Middle frontal gyrus (tissue), 1 donor: ENCODE results near the gene COL13A1.

Source experiments
- DNase-seq: peaks from one replicate; pipeline ENCODE4 v3.0.0-alpha.2; 2015; ENCODE audit warnings: low spot score; ENCODE audit errors: extremely low spot score

COL13A1 gene

DNA sequence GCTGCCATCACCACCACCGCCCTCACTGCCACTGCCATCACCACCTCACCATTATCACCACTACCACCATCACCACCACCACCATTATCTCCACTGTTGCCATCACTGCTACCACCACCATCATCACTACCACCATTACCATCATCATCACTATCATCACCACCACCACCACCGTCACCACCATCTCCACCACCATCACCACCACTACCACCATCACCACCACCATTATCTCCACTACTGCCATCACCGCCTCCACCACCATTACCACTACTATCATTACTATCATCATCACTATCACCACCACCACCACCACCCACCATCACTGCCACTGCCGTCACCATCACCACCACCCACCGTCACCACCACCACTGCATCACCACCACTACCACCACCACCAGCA lies 9.9 kb upstream of the COL13A1 start:
- DNase-seq, result no peak

DNA sequence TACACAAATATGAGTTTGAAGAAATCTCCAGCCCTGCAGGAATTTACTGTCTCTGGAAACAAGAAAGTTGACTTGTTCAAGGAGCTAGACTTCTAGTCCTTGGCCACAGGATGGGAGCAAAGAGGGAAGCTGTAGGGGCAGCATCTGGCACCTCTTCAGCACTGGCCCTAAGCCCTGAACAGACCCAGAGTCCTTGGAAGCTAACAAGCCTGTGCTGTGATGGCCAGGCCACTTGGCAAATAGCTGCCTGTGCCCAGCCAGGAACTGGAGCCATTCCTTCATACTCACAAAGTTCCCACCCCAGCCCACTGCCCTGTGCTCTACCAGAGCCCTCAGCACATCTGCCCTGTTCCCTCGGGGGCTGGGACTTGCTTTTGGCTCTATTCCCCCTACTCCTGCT lies 9.4 kb upstream of the COL13A1 start:
- no peak for DNase-seq

- no peak for DNase-seq
Measured at GRCh38 chr10:69794673-69795072, 7.0 kb upstream of the COL13A1 start.

- no peak for DNase-seq
Measured at GRCh38 chr10:69795242-69795934, 6.3 kb upstream of the COL13A1 start.

GRCh38 chr10:69797959-69798358 lies 3.7 kb upstream of the COL13A1 start:
- DNase-seq, result no peak

- no peak for DNase-seq
Measured at GRCh38 chr10:69800109-69800508, 1.6 kb upstream of the COL13A1 start.

DNA sequence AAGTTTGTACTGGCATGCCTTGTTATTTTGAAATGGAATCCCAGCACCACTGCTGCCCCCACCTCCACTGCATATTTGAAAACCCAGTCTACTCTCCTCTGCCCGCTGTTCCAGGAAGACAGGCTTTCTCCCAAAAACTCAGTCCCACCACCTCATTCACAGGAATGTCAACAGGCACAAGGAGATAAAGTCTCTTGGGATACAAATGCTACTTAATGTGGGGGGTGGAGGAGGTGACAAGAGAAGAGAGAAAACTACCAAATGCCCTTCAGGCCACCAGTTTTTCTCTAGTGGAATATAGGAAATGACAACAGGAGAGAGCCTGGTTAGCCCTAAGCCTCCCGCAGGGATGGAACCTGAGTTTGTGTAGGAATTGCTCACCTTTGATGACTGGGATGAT lies 1.0 kb upstream of the COL13A1 start:
- no peak for DNase-seq

DNA sequence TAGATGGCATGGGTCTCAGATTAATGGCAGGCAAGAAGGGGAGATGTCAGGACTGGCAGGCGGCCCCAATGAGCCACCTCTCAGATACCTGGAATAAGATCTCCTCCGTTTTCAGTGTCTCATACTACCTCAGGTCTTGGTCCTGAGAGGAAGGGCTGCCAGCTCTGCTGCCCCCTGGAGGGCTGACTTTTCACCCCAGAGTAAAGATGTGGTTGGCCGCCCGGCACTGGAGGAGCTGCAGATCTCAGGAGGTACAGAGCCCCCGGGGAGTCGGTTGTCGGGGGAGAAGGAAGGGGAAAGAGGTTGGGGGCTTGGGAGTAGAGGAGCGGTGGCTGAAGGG lies 642 bp upstream of the COL13A1 start:
- no peak for DNase-seq

- DNase-seq, result no peak
Measured at GRCh38 chr10:69802424-69803161, 887 bp downstream of the COL13A1 start.

- no peak for DNase-seq
Measured at GRCh38 chr10:69803809-69804208, 2.1 kb downstream of the COL13A1 start.

DNA sequence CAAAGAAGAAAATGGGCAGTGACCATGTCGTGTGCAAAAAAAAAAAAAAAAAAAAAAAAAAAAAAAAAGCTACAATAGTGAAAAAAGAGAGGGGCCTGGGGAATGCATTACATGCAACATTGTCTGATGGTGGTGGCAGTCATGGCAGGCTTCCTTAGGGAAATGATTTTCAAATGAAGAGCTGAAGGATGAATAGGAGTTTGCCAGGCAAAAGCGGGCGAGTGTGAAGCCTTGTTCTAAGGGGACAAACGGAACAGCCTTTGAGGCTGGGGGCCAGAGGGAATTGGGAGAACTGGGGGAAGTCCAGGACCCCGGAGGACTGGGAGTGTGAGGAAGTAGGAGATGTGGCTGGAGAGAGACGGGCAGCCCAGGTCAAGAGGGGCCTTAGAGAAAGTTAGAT lies 3.1 kb downstream of the COL13A1 start:
- no peak for DNase-seq

GRCh38 chr10:69807122-69807521 lies 5.4 kb downstream of the COL13A1 start:
- no peak for DNase-seq

DNA sequence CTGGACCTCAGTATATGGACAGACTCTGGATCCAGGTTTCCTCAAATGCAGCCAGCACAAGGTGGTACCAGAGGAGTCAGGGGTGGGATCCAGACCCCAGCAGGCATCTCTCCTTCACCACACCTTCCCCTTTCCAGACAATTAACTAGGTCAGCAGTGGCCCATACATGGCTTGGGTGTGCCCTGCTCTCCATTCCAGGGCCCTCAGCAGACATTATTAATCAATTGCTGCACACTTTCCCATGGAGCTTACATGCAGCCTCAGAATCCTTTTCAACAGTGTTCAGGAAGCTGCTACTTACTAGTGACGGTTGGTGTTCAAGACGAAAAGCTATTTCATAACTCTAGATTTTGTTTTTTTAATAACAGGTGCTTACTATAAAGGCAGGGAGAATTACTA lies 6.0 kb downstream of the COL13A1 start:
- DNase-seq, result no peak

GRCh38 chr10:69809318-69809717 lies 7.6 kb downstream of the COL13A1 start:
- DNase-seq, result no peak

GRCh38 chr10:69810097-69810496 lies 8.4 kb downstream of the COL13A1 start:
- DNase-seq, result no peak

GRCh38 chr10:69810675-69811397 lies 9.1 kb downstream of the COL13A1 start:
- DNase-seq, result no peak

- no peak for DNase-seq
Measured at GRCh38 chr10:69813632-69814031, 11.9 kb downstream of the COL13A1 start.

GRCh38 chr10:69814251-69814650 lies 12.5 kb downstream of the COL13A1 start:
- no peak for DNase-seq

- DNase-seq, result no peak
Measured at GRCh38 chr10:69815104-69815503, 13.4 kb downstream of the COL13A1 start.

DNA sequence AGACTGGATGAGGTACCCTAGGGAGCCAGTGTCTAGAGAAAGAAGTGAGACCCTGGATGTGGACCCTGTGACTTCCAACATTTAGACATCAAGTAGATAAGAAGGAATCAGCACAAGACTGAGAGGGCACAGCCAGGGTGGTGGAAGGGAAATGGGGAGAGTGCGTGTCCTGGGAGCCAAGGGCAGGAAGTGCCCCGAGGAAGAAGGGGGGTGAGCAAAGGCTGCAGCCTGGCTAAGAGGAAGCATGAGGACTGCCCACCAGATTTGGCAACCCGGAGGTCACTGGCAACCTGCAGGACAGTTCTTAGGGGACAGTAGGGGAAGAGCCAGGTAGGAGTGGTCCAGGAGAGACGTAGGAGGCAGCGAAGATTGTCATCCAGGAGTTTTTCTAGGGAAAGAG lies 14.8 kb downstream of the COL13A1 start:
- DNase-seq, result no peak

DNA sequence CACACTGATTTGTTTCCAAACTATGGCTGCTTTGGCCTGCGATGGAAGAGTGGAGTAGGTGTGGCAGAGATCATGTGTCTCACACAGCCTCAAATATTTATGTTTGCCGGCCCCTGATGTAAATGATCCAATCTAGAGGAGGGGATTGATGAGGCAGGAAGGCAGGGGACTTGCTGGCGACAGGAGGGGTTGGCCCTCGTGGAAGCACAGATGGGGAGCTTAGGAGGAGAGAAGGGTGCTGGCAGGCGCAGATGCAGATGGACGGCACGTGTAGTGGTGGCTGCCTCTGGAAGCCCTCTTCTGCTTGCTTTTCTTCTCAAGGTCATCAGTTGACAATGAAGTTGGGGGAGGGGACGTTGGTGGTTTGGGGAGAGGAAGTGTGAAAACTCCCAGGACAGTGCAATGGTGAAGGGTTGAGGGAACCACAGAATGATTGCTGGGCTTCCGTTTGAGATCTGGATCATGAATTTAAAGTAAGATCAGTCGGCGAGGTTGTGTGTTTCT lies 15.4 kb downstream of the COL13A1 start:
- no peak for DNase-seq

DNA sequence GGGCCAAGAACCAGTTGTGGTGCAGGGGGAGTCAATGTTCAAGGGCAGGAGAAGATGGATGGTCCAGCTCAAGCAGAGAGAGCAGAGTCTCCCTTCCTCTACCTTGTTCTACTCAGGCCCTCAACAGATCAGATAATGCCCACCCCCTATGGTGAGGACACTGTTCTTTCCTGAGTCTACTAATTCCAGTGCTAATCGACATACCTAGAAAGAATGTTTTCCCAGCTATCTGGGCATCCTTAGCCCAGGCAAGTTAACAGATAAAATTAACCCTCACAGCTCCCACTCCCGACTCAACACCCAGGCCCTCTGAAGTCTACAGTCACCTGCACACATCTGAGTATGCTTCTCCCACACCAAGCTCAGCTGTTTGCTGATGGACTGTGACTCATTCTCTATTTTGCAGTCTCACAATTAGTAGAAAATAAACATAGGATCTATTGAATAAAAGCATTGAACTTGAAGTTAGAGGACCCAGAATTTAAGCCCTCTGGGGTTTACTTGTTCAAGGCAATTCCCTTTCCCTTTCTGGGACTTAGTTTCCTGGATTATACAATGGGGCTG lies 17.1 kb downstream of the COL13A1 start:
- DNase-seq, result no peak
